GM21717 (cell line): ENCODE results near the gene ZNF280D.
"Not testable (repeated sequence)": the region's sequence is repeated elsewhere in the genome, so short reads cannot be mapped to it uniquely, and the experiment has no call there.

Experiments used
- ATAC-seq: cut with Tn5 transposase; IDR thresholded peaks from one replicate; pipeline ENCODE4 v1.9.1; 2021; ENCODE audit warnings: mild to moderate bottlenecking, moderate library complexity; ENCODE audit not compliant: unreplicated experiment

ZNF280D gene

GRCh38 chr15:56719774-56720555, 13.3 kb downstream of the ZNF280D start:
- ATAC-seq = no peak

GRCh38 chr15:56719021-56719612, 14.2 kb downstream of the ZNF280D start:
- no peak for ATAC-seq

GRCh38 chr15:56718560-56718959, 14.7 kb downstream of the ZNF280D start:
- no peak for ATAC-seq

- ATAC-seq = no peak
Observed at GRCh38 chr15:56716334-56716733, 17.0 kb downstream of the ZNF280D start.

- ATAC-seq = no peak
Observed at GRCh38 chr15:56715220-56715619, 18.1 kb downstream of the ZNF280D start.

- not testable (repeated sequence) for ATAC-seq
Observed at GRCh38 chr15:56709502-56709901, 23.8 kb downstream of the ZNF280D start.

- no peak for ATAC-seq
Observed at GRCh38 chr15:56699743-56700142, 33.6 kb downstream of the ZNF280D start.

- no peak for ATAC-seq
Observed at GRCh38 chr15:56698270-56698669, 35.0 kb downstream of the ZNF280D start.

GRCh38 chr15:56693761-56694160, 39.5 kb downstream of the ZNF280D start:
- ATAC-seq = no peak

- ATAC-seq = no peak
Observed at GRCh38 chr15:56690733-56691132, 42.6 kb downstream of the ZNF280D start.

GRCh38 chr15:56683908-56684307, 49.4 kb downstream of the ZNF280D start:
- no peak for ATAC-seq

GRCh38 chr15:56681113-56681512, 52.2 kb downstream of the ZNF280D start:
- no peak for ATAC-seq

GRCh38 chr15:56679225-56679624, 54.1 kb downstream of the ZNF280D start:
- ATAC-seq = no peak

GRCh38 chr15:56678571-56678970, 54.7 kb downstream of the ZNF280D start:
- ATAC-seq = no peak

- no peak for ATAC-seq
Observed at GRCh38 chr15:56677271-56677670, 56.0 kb downstream of the ZNF280D start.

- no peak for ATAC-seq
Observed at GRCh38 chr15:56675930-56676329, 57.4 kb downstream of the ZNF280D start.

- ATAC-seq = no peak
Observed at GRCh38 chr15:56674857-56675256, 58.5 kb downstream of the ZNF280D start.

GRCh38 chr15:56672721-56673120, 60.6 kb downstream of the ZNF280D start:
- no peak for ATAC-seq

GRCh38 chr15:56667517-56667916, 65.8 kb downstream of the ZNF280D start:
- ATAC-seq = no peak

GRCh38 chr15:56660943-56661342, 72.4 kb downstream of the ZNF280D start:
- no peak for ATAC-seq

- ATAC-seq = no peak
Observed at GRCh38 chr15:56659197-56659596, 74.1 kb downstream of the ZNF280D start.

- ATAC-seq = no peak
Observed at GRCh38 chr15:56654624-56655023, 78.7 kb downstream of the ZNF280D start.

GRCh38 chr15:56654216-56654615, 79.1 kb downstream of the ZNF280D start:
- no peak for ATAC-seq
